Measurements from ENCODE around the gene CPNE4.

GRCh38 chr3:131972550-131972949 is 62.3 kb downstream of the CPNE4 start:
- TF ChIP-seq CTCF (IDR thresholded peaks at IDR 0.05), result no peak
- no peak for TF ChIP-seq POLR2A (IDR thresholded peaks at IDR 0.05)
